Measurements from ENCODE around the gene HEATR1. TPM values are rescaled to one million over a fixed set of nuclear protein-coding genes. Genes with fewer than 3 reads are reported as not detected.

The HEATR1 gene
- total RNA-seq, 2 donors from 2014 or later = 11.9 to 25.7 TPM

DNA sequence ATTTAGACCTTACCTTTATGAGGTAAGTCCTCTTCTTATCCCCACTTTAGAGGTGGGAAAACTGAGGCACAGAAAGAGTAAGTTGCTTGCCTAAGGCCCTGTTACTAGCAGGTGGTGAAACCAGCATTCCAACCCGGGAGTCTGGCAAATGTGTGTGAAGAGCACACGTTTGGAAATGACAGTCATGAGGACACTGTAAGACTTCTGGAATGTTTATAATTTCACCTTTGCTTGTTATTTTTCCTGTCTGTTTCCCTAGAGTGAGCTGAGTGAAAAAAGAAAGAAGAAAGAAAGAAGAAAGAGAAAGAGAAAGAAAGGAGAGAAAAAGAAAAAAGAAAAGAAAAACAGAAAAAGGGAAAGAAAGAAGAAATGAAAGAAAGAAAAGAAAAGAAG, 101.7 kb downstream of the HEATR1 start:
- Histone ChIP-seq H3K27me3 (no peaks in the 10 kb centered on the region), H3K27ac (peak overlapping the region; percentile 11 to 87 (median 78)), H3K9me3 (no peaks in the 10 kb centered on the region), H3K36me3 (replicated peaks in 1 of 2; ENCODE audit: insufficient read depth in 1 of 2, low read depth in 2 of 2) (no peaks in the 10 kb centered on the region), H3K4me3 (no peak overlapping the region), H3K4me1 (peaks cover 30% of the 10 kb centered on the region)
- TF ChIP-seq, protein P1, sequence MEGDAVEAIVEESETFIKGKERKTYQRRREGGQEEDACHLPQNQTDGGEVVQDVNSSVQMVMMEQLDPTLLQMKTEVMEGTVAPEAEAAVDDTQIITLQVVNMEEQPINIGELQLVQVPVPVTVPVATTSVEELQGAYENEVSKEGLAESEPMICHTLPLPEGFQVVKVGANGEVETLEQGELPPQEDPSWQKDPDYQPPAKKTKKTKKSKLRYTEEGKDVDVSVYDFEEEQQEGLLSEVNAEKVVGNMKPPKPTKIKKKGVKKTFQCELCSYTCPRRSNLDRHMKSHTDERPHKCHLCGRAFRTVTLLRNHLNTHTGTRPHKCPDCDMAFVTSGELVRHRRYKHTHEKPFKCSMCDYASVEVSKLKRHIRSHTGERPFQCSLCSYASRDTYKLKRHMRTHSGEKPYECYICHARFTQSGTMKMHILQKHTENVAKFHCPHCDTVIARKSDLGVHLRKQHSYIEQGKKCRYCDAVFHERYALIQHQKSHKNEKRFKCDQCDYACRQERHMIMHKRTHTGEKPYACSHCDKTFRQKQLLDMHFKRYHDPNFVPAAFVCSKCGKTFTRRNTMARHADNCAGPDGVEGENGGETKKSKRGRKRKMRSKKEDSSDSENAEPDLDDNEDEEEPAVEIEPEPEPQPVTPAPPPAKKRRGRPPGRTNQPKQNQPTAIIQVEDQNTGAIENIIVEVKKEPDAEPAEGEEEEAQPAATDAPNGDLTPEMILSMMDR (IDR thresholded peaks at IDR 0.05) = no peak
- no peak for TF ChIP-seq POLR2A (IDR thresholded peaks at IDR 0.05)
- ATAC-seq (no peak), DNase-seq (no peak)
- intact Hi-C loops (cut with DNase I) = no loop called here
- WGBS, 2 donors = 27 to 42% methylated on average over 2 of the region's 2 CpGs

DNA sequence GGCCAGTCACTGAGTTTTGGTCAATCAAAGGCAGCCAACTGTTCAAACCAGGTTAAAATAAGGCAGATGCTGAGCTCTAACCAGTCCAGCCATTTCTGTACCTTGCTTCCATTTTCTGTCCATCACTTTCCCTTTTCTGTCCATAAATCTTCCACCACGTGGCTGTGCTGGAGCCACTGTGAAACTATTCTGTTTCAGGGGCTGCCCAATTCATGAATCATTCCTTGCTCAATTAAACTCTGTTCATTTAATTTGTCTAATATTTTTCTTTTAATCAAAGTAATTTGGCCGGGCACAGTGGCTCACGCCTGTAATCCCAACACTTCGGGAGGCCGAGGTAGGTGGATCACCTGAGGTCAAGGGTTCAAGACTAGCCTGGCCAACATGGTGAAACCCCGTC, 103.2 kb downstream of the HEATR1 start:
- ATAC-seq (no peak), DNase-seq (no peak)
- Histone ChIP-seq H3K27ac (no peak overlapping the region), H3K9me3 (no peaks in the 10 kb centered on the region), H3K27me3 (no peaks in the 10 kb centered on the region), H3K36me3 (replicated peaks in 1 of 2; ENCODE audit: insufficient read depth in 1 of 2, low read depth in 2 of 2) (no peaks in the 10 kb centered on the region), H3K4me3 (no peak overlapping the region), H3K4me1 (peaks cover 16% of the 10 kb centered on the region)
- WGBS, 2 donors = 90 to 92% methylated on average over 6 of the region's 6 CpGs
- TF ChIP-seq, protein P1 (IDR thresholded peaks at IDR 0.05) = no peak
- no peak for TF ChIP-seq POLR2A (IDR thresholded peaks at IDR 0.05)
- intact Hi-C loops (cut with DNase I) = no loop called here

Other genes starting within 250 kb of the HEATR1 start
- 1 to 10 TPM; 2.9 to 8.9 TPM for gene EDARADD, start 210.2 kb downstream of the HEATR1 start, total RNA-seq
- 10 to 100 TPM; 58.9 to 83.4 TPM for gene LGALS8, start 80.5 kb downstream of the HEATR1 start, total RNA-seq
- 1 to 10 TPM; 3.0 to 3.1 TPM for gene ACTN2, start 82.0 kb upstream of the HEATR1 start, total RNA-seq
- 10 to 100 TPM; 26.7 to 29.8 TPM for gene MTR, start 190.8 kb upstream of the HEATR1 start, total RNA-seq